Vagina (tissue), 2 donors: ENCODE measurements around the gene KLHL3.

Experiments used
- POLR2A ChIP-seq, 2 donors: fragments of 450-650 bp; IDR thresholded peaks; one replicate each; pipeline ENCODE4 v1.6.1; 2017; ENCODE audit warnings: antibody characterized with exemption in 2 of 2, mild to moderate bottlenecking in 2 of 2, moderate library complexity in 2 of 2
- TF ChIP-seq, protein P1 (sequence below), 3 experiments: fragments of 450-650 bp in 2 of 3; fragments of 200-600 bp in 1 of 3; sonication (generic) in 1 of 3; IDR thresholded peaks; one replicate each; pipeline ENCODE4 v1.5.1; 2017 to 2019; ENCODE audit warnings: antibody characterized with exemption in 3 of 3, mild to moderate bottlenecking in 2 of 3, moderate library complexity in 2 of 3

DNA sequence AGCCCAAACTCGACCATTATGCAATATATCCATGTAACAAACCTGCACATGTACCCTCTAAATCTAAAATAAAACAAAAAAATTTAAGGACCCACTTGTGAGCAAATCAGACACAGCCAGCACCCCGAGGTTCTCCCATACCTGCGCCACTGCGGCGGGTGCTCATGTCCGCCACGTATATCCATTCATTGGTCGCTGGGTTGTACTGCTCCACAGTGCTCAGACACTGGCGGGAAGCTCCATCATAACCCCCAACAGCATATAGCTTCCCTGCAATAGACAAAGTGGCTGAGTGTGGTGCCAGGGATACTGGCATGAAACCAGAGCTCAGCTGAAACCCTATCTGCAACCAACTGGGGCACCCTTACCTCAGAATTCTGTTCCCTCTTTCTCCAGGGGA is 102.0 kb downstream of the KLHL3 start:
- TF ChIP-seq, protein P1, sequence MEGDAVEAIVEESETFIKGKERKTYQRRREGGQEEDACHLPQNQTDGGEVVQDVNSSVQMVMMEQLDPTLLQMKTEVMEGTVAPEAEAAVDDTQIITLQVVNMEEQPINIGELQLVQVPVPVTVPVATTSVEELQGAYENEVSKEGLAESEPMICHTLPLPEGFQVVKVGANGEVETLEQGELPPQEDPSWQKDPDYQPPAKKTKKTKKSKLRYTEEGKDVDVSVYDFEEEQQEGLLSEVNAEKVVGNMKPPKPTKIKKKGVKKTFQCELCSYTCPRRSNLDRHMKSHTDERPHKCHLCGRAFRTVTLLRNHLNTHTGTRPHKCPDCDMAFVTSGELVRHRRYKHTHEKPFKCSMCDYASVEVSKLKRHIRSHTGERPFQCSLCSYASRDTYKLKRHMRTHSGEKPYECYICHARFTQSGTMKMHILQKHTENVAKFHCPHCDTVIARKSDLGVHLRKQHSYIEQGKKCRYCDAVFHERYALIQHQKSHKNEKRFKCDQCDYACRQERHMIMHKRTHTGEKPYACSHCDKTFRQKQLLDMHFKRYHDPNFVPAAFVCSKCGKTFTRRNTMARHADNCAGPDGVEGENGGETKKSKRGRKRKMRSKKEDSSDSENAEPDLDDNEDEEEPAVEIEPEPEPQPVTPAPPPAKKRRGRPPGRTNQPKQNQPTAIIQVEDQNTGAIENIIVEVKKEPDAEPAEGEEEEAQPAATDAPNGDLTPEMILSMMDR (IDR thresholded peaks at IDR 0.05): no peak
- TF ChIP-seq POLR2A (IDR thresholded peaks at IDR 0.05): no peak
